Gastroesophageal sphincter (tissue), 4 donors: ENCODE measurements around the gene CFAP73. TPM values are rescaled to one million over a fixed set of nuclear protein-coding genes. Genes with fewer than 3 reads are reported as not detected.

Experiments
- ATAC-seq: fragments of 150-250 bp; one replicate; pipeline ENCODE4 v1.9.1; 2016; ENCODE audit warnings: mild to moderate bottlenecking, moderate library complexity
- H3K27ac ChIP-seq, 4 donors: fragments of 200-600 bp; sonication (generic) in 3 of 4; 1 replicate in 3 of 4; 2 replicates in 1 of 4; pipeline ENCODE4 v1.5.1; 2016 to 2019
- H3K27me3 ChIP-seq: fragments of 200-600 bp; sonication (generic); one replicate; pipeline ENCODE4 v1.5.1; 2019
- H3K36me3 ChIP-seq, 2 donors: fragments of 200-600 bp; sonication (generic); one replicate each; pipeline ENCODE4 v1.5.1; 2019; ENCODE audit warnings: control low read depth in 1 of 2
- H3K4me1 ChIP-seq, 3 donors: fragments of 200-600 bp; sonication (generic); 1 replicate in 2 of 3; 2 replicates in 1 of 3; pipeline ENCODE4 v1.5.1; 2016 to 2019; ENCODE audit warnings: control low read depth in 2 of 3
- H3K4me3 ChIP-seq, 2 donors: fragments of 200-600 bp; sonication (generic); one replicate each; pipeline ENCODE4 v1.5.1; 2019; ENCODE audit warnings: mild to moderate bottlenecking in 1 of 2, moderate library complexity in 1 of 2
- H3K9me3 ChIP-seq, 3 donors: fragments of 200-600 bp; sonication (generic); one replicate each; pipeline ENCODE4 v1.5.1; 2017 to 2019; ENCODE audit warnings: control low read depth in 2 of 3
- EP300 ChIP-seq: sonication (generic); formaldehyde crosslinking; IDR thresholded peaks from one replicate; pipeline ENCODE4 v1.6.1; 2017; ENCODE audit warnings: antibody characterized with exemption, mild to moderate bottlenecking
- POLR2A ChIP-seq, 2 donors: fragments of 450-650 bp; IDR thresholded peaks; one replicate each; pipeline ENCODE4 v1.6.1; 2017; ENCODE audit warnings: antibody characterized with exemption in 2 of 2, mild to moderate bottlenecking in 2 of 2, moderate library complexity in 1 of 2
- POLR2AphosphoS5 ChIP-seq: sonication (generic); formaldehyde crosslinking; IDR thresholded peaks from one replicate; pipeline ENCODE4 v1.6.1; 2017; ENCODE audit warnings: antibody characterized with exemption
- WGBS, 2 donors: methylation state at CpG; one replicate each; pipeline ENCODE4 v1.1.5; 2018; ENCODE audit warnings: low coverage in 1 of 2; 5-methylcytosine and 5-hydroxymethylcytosine counted together
- total RNA-seq, 4 donors: library from RNA; depleted of rRNA; stranded (reverse); fragments of >200 nt; gene quantifications; one replicate each; pipeline ENCODE4 v1.1.0, GENCODE V29; 2016
- TF ChIP-seq, protein P1 (sequence below), 4 experiments: fragments of 200-600 bp in 2 of 4; fragments of 450-650 bp in 2 of 4; sonication (generic) in 1 of 4; IDR thresholded peaks; one replicate each; pipeline ENCODE4 v1.5.1; 2017 to 2019; ENCODE audit warnings: antibody characterized with exemption in 4 of 4, mild to moderate bottlenecking in 2 of 4, moderate library complexity in 2 of 4

The CFAP73 gene
- total RNA-seq, 4 donors from 2014 or later: not detected

DNA sequence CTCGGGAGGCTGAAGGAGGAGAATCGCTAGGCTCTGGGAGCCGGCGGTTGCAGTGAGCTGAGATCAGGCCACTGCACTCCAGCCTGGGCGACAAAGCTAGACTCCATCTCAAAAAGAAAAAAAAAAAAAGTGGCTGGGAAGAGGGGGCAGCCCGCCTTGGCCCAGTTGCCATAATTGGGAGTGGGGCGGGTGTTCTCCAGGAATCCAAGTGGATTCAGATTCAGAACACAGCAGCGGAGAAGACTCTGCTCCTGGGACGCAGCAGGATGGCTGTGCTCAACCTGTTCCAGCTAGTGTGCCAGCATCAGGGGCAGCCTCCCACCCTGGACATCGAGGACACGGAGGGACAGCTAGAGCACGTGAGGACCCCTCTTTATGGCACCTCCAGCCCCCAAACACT lies 5.5 kb downstream of the CFAP73 start:
- WGBS, 2 donors: 50% methylated on average over 2 of the region's 12 CpGs; no CpG with 5 or more reads in 1 of the 2 donors
- Histone ChIP-seq H3K4me3 (no peak overlapping the region), H3K9me3 (no peaks in the 10 kb centered on the region), H3K27me3 (peaks cover 65% of the 10 kb centered on the region), H3K36me3 (peaks cover 0 to 40% of the 10 kb centered on the region in 2 donors), H3K4me1 (peaks cover 0 to 32% (median 13%) of the 10 kb centered on the region in 3 donors), H3K27ac (no peak overlapping the region)
- no peak for ATAC-seq
- TF ChIP-seq POLR2A (IDR thresholded peaks at IDR 0.05) (no peak), EP300 (no peak), POLR2AphosphoS5 (no peak)
- TF ChIP-seq, protein P1, sequence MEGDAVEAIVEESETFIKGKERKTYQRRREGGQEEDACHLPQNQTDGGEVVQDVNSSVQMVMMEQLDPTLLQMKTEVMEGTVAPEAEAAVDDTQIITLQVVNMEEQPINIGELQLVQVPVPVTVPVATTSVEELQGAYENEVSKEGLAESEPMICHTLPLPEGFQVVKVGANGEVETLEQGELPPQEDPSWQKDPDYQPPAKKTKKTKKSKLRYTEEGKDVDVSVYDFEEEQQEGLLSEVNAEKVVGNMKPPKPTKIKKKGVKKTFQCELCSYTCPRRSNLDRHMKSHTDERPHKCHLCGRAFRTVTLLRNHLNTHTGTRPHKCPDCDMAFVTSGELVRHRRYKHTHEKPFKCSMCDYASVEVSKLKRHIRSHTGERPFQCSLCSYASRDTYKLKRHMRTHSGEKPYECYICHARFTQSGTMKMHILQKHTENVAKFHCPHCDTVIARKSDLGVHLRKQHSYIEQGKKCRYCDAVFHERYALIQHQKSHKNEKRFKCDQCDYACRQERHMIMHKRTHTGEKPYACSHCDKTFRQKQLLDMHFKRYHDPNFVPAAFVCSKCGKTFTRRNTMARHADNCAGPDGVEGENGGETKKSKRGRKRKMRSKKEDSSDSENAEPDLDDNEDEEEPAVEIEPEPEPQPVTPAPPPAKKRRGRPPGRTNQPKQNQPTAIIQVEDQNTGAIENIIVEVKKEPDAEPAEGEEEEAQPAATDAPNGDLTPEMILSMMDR (IDR thresholded peaks at IDR 0.05): no peak

DNA sequence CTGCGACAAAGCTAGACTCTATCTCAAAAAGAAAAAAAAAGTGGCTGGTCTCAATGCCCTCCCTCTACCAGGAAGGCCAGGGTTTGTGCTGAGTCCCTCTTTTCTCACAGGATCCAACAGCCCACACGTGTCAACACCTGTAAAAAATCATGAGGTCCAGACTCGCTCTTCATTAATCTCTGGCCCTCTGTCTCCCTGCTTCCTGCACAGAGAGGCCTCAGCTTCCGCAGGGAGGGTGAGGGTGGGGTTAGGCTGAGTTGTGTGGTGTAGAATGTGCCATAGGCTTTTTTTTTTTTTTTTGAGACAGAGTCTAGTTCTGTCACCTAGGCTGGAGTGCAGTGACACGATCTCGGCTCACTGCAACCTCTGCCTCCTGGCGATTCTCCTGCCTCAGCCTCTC lies 6.1 kb downstream of the CFAP73 start:
- TF ChIP-seq POLR2A (IDR thresholded peaks at IDR 0.05) (no peak), EP300 (no peak)
- Histone ChIP-seq H3K27me3 (peaks cover 59% of the 10 kb centered on the region), H3K4me1 (peaks cover 0 to 29% (median 13%) of the 10 kb centered on the region in 3 donors)

DNA sequence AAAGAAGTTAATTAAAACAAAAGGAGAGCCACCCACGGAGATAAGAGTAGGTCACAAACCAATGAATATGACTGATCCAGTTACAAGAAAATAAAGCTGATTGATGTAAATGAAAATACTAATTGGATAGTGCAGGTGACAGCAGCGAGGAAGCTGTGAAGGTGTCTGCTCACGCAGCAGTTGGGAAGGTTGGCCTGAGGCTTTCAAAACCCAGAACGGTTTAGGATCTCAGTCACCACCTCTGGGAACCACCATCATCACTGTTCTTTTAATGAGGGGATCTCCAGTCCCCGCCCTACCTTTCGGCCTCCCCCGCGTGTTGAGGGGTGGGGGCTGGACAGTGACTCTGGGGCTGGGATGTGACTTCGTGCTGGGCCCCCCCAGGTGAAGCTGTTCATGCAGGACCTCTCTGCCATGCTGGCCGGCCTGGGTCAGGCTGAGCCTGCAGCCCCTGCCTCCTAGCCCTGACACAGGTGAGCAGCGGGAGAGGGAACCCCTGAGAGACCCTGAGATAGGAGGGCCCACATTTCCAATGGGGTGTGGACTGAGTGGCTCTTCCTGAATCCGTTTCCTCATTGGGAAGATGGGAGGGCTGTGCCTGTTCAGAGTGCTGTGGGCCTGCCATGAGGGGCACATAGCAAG lies 7.8 kb downstream of the CFAP73 start:
- WGBS, 2 donors: 79 to 83% methylated on average over 4 of the region's 12 CpGs
- Histone ChIP-seq H3K4me1 (peaks cover 0 to 29% (median 13%) of the 10 kb centered on the region in 3 donors), H3K27me3 (peaks cover 42% of the 10 kb centered on the region), H3K9me3 (no peaks in the 10 kb centered on the region), H3K36me3 (peaks cover 0 to 63% of the 10 kb centered on the region in 2 donors), H3K27ac (no peak overlapping the region), H3K4me3 (no peak overlapping the region)
- TF ChIP-seq, protein P1 (IDR thresholded peaks at IDR 0.05): no peak
- TF ChIP-seq POLR2A (IDR thresholded peaks at IDR 0.05) (no peak), POLR2AphosphoS5 (no peak), EP300 (no peak)
- ATAC-seq: no peak

More for the DNA sequence above, 6.1 kb downstream of the CFAP73 start:
- Histone ChIP-seq H3K36me3 (peaks cover 0 to 46% of the 10 kb centered on the region in 2 donors), H3K27ac (no peak overlapping the region), H3K4me3 (no peak overlapping the region), H3K9me3 (no peaks in the 10 kb centered on the region)
- ATAC-seq: no peak
- WGBS, 2 donors: 46 to 49% methylated on average over 4 to 6 of the region's 7 CpGs

DNA sequence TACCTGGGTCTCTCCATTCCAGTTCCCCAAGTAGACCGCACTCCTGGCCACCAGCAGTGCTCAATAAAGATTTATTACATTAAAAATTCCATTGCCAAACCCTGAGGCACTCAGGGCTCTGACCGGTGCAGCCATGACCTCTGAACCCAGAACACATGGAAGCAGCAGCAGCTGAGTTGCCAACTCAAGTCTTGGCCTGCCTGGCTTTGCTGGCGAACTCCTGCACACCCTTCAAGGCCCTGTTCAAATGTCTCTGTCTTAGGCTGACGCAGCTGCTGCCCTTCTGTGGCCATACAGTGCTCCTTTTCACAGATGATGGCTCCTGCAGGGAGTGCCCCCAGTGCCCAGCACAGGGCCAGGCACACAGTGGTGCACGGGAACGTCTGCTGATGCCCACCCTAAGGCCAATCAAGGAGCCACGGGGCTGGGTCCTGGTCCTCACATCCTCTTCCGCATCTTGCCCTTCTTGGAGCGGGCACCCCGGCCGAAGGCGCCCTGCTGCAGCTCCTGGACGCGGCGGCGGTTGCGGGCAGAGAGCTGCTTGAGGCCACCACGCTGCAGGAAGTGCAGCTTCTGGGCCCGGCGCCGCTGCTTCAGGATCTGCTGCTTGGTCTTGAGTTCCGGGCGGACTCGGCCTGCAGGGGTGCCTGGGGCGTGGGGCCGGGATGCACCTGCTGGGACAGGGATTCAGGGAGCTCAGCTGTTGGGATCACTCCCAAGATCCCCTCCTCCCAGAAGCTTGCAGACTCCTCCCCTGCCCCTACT lies 9.1 kb downstream of the CFAP73 start:
- peaks cover 29% of the 10 kb centered on the region for H3K27me3 ChIP-seq
- no peak for ATAC-seq
- peaks cover 0 to 75% of the 10 kb centered on the region in 2 donors for H3K36me3 ChIP-seq
- H3K4me3 ChIP-seq: no peak overlapping the region
- peaks cover 0 to 17% (median 4%) of the 10 kb centered on the region in 3 donors for H3K4me1 ChIP-seq
- WGBS, 2 donors: 75 to 80% methylated on average over 1 to 2 of the region's 26 CpGs
- no peak overlapping the region for H3K27ac ChIP-seq
- H3K9me3 ChIP-seq: no peaks in the 10 kb centered on the region
- TF ChIP-seq POLR2A (IDR thresholded peaks at IDR 0.05) (no peak), POLR2AphosphoS5 (no peak), EP300 (no peak)
- TF ChIP-seq, protein P1 (IDR thresholded peaks at IDR 0.05): no peak

DNA sequence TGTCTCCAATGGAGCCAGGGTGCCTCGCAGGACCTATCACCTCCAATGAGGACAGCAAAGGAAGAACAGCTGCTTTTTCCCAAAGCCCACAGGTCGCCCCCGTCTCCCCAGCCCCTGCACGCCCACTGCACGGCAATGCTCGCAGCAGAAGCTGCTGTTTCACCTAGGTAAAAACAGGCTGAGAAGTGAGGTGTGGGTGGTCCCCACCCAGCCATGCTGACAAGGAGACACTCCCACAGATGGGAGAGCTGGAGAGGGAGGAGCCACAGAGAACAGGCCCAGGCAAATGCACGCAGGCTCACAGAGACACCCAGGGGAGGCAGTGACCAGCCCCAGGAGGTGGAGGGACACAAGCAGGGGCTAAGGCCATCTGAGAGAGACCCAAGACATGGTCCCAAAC lies 10.4 kb downstream of the CFAP73 start:
- no peak for TF ChIP-seq POLR2AphosphoS5
- no peak for TF ChIP-seq EP300
- TF ChIP-seq, protein P1 (IDR thresholded peaks at IDR 0.05): no peak
- TF ChIP-seq POLR2A (IDR thresholded peaks at IDR 0.05): no peak
- no peak overlapping the region for H3K27ac ChIP-seq
- peaks cover 0 to 4% (median 0%) of the 10 kb centered on the region in 3 donors for H3K4me1 ChIP-seq
- peaks cover 16% of the 10 kb centered on the region for H3K27me3 ChIP-seq
- no peak for ATAC-seq
- H3K36me3 ChIP-seq: peaks cover 0 to 89% of the 10 kb centered on the region in 2 donors
- H3K9me3 ChIP-seq: no peaks in the 10 kb centered on the region
- WGBS, 2 donors: no CpG with 5 or more reads among the region's 7 CpGs
- H3K4me3 ChIP-seq: no peak overlapping the region
